ENCODE measurements around the gene JAKMIP2. TPM values are rescaled to one million over a fixed set of nuclear protein-coding genes. Genes with fewer than 3 reads are reported as not detected.

Gene JAKMIP2
- total and polyA plus RNA-seq, 2 donors (not counting 3 experiments of a cell fraction or from before 2014, with no cell fraction given), result not detected

DNA sequence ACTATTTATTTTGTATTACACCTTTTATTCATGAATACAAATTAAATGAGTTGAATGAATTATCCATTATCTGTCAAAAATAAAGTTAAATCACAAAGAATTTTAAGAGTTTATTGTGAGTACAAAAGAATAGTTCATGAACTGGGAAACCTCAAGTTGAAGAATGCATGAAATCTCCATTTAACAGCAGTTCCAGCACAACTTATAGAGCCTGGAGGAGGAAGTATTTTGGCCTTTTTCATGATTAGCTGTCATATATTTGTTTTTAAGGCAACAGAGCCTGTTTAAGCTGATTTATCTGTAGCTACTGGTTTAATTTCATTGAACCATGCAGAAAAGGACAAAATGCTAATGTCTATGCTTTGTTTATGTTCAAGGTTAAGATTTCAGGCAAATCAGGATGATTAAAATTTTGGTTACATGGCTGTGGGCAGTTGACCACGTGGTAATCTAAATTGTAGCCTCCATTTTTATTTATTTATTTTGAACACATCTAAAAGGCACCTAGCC lies 36.8 kb upstream of the JAKMIP2 start:
- Histone ChIP-seq H4K20me1 (replicated peaks; ENCODE audit: control insufficient read depth, extremely low read depth, insufficient read depth, low read length) (no peaks in the 10 kb centered on the region), H2AFZ (ENCODE audit: low read depth, low read length) (no peak overlapping the region), H3K27ac (ENCODE audit: insufficient read depth, low read depth, low read length) (no peak overlapping the region), H3K4me3 (replicated peaks in 1 of 3; ENCODE audit: insufficient read depth in 1 of 3, low read depth in 1 of 3, low read length in 3 of 3) (no peak overlapping the region), H3K79me2 (ENCODE audit: control insufficient read depth, insufficient read depth, low read length) (no peaks in the 10 kb centered on the region), H3K36me3 (ENCODE audit: control insufficient read depth in 2 of 2, extremely low read depth in 1 of 2, insufficient read depth in 2 of 2, low read length in 2 of 2) (no peaks in the 10 kb centered on the region), H3K9me1 (replicated peaks; ENCODE audit: control insufficient read depth, extremely low read depth, insufficient read depth, low read length) (no peaks in the 10 kb centered on the region), H3K9me3 (replicated peaks; ENCODE audit: control insufficient read depth, insufficient read depth, low read length) (no peaks in the 10 kb centered on the region), H3K4me1 (ENCODE audit: control insufficient read depth, extremely low read depth, insufficient read depth, low read length) (no peaks in the 10 kb centered on the region), H3K4me2 (ENCODE audit: insufficient read depth, low read length) (no peak overlapping the region), H3K9ac (replicated peaks; ENCODE audit: extremely low read depth, insufficient read depth, low read length) (no peak overlapping the region), H3K27me3 (ENCODE audit: control insufficient read depth in 2 of 2, insufficient read depth in 2 of 2, low read length in 2 of 2) (peaks cover 4% of the 10 kb centered on the region in 2 experiments)
- TF ChIP-seq MYC (IDR thresholded peaks at IDR 0.05; ENCODE audit: low read depth, low read length) (no peak), JUN (IDR thresholded peaks at IDR 0.05; ENCODE audit: borderline replicate concordance, insufficient read depth, insufficient read length, low read depth) (no peak), POLR2AphosphoS5 (IDR thresholded peaks at IDR 0.05; ENCODE audit: insufficient read depth, low read depth, low read length) (no peak), FOS (IDR thresholded peaks at IDR 0.05; ENCODE audit: borderline replicate concordance, insufficient read depth, low read length) (no peak), POLR2A (IDR thresholded peaks at IDR 0.05; ENCODE audit: low read depth, low read length) (no peak), MAX (IDR thresholded peaks at IDR 0.05; ENCODE audit: insufficient read depth, insufficient read length) (no peak), EZH2 (IDR thresholded peaks at IDR 0.05; ENCODE audit: borderline replicate concordance, low read depth, low read length, severe bottlenecking) (no peak), GATA2 (IDR thresholded peaks at IDR 0.05; ENCODE audit: insufficient read depth, insufficient read length, low read depth, low read length) (no peak)
- TF ChIP-seq, protein P1, sequence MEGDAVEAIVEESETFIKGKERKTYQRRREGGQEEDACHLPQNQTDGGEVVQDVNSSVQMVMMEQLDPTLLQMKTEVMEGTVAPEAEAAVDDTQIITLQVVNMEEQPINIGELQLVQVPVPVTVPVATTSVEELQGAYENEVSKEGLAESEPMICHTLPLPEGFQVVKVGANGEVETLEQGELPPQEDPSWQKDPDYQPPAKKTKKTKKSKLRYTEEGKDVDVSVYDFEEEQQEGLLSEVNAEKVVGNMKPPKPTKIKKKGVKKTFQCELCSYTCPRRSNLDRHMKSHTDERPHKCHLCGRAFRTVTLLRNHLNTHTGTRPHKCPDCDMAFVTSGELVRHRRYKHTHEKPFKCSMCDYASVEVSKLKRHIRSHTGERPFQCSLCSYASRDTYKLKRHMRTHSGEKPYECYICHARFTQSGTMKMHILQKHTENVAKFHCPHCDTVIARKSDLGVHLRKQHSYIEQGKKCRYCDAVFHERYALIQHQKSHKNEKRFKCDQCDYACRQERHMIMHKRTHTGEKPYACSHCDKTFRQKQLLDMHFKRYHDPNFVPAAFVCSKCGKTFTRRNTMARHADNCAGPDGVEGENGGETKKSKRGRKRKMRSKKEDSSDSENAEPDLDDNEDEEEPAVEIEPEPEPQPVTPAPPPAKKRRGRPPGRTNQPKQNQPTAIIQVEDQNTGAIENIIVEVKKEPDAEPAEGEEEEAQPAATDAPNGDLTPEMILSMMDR (IDR thresholded peaks at IDR 0.05; ENCODE audit: extremely low read depth in 1 of 2, insufficient read depth in 1 of 2, low read depth in 1 of 2, low read length in 2 of 2), result no peak
- CTCF ChIA-PET, result interaction anchor here (1.8 to 2.9 kb wide), 2 partner anchors 192 to 195 kb away, joined by 5 to 14 read pairs; no protein-coding TSS in a partner anchor
- intact Hi-C loops (cut with micrococcal nuclease), result no loop called here
- no peak for DNase-seq (ENCODE audit: low read depth, low spot score)
- no peak for FAIRE-seq
- POLR2A ChIA-PET, result no interaction called here
- no TSS peak for BruUV-seq (replicated peaks)
- dilution Hi-C loops (cut with MboI; ENCODE audit: extremely low pct_ligation_motif_present, low sequenced_read_pairs), result no loop called here
